GM21723 (cell line): ENCODE data around the gene GRID1.

Experiments used
- ATAC-seq: cut with Tn5 transposase; IDR thresholded peaks from one replicate; pipeline ENCODE4 v1.9.1; 2021; ENCODE audit warnings: mild to moderate bottlenecking, moderate library complexity; ENCODE audit not compliant: unreplicated experiment

GRID1 gene

GRCh38 chr10:86218160-86218559 lies 148.4 kb downstream of the GRID1 start:
- no peak for ATAC-seq

DNA sequence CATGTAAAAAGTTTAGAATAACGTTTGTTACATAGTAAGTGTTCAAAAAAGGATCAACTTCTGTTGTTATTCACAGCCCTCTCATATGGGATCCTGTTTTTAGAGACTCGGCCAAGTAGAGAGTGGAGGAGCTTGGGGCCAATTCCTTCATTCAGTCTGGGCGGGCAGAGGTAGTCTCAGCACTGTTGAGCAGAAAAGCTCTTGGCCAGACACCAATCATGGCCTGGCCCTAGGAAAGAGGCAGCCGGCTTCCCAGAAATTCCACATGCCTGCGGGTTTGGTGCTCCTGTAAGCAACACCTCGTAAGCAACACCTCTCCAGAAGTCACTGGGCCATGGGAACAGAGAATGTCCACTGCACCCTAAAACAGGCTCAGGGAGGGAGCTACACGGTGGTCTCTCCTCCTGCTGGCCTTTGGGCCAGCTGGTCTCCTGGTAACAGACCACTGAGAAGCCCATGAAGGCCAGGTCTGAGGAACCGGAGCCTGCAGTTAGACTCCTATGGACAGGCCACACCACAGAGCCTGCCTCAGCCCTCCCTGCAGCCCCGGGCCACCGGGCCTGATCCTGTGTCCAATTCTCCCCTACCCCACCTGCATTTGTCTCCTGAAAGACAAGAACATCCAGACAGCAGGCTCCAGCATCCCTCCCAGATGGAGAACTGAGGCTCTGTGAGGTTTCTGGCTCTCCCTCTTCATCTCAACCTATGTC lies 149.1 kb downstream of the GRID1 start:
- ATAC-seq = no peak

GRCh38 chr10:86216886-86217285 lies 149.7 kb downstream of the GRID1 start:
- ATAC-seq = no peak

- no peak for ATAC-seq
Measured at GRCh38 chr10:86215712-86216111, 150.9 kb downstream of the GRID1 start.

- no peak for ATAC-seq
Measured at GRCh38 chr10:86215046-86215445, 151.5 kb downstream of the GRID1 start.

DNA sequence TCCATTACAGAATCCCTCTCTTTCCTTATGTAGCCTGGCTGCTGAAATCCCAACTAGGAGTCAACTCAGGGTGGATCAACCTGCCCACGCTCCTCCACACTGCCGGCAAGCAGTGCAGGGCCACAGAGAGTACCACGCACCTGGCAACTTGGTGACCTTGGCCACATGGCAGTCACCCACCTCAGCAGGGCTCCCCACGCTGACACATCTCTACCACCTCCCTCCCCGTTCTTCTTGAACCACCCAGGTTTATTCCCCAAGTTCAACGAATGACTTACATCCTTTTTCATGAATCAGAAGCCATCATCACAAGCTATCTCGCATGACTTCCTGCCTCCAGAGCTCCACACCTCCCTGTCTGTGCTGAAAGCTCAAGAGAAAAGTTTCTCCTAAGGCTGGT lies 153.4 kb downstream of the GRID1 start:
- no peak for ATAC-seq

- no peak for ATAC-seq
Measured at GRCh38 chr10:86212391-86212700, 154.2 kb downstream of the GRID1 start.

DNA sequence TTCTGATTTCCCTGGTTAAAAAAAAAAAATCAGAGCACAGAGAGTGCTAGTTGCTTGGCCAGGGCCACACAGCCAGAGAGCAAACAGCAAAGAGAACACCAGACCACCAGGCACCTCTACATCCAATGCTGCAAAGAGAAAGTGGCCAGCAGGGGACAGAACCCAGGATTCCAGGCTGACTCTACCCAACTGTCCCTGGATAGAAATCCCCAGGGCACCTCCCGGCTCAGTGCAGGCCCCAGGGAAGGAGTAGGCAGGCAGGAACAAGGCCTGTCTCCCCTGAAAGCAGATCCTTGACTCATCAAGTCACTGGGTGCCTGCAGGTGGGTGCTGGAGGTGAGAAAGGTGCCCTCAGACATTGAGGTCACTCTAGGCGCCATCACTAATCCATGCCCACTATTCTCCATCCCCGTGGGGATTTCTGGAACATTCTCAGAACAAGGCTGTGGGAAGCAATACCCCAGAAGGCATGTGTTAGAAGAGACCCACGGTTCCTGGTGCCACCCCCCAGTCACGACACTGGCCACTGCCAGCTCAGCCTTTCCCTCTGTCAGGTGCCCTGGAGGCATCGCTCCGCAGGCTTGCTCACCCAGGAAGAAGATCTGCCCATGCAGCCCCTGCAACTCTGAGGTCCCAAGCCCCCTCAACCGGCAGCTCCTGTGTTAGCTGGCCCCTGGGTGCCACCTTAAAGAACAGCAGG lies 154.8 kb downstream of the GRID1 start:
- no peak for ATAC-seq

DNA sequence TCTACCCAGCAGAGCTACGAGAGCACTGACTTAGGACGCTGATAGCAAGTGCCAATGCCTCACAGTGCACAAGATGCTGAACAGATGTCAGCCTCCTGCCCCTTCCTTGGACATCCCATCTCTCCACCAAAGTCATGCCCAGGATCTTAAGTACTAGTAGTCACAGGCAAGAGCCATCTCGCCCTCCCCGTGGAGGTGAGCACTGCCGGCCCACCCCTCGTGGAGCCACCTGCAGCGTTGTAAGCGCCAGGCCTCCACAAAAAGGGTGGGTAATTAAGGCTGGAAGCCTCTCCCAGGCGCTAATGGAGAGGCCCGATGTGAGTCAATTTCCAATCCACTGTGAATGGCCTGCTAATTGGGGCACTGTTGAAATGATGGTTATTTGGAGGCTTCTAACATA lies 156.2 kb downstream of the GRID1 start:
- no peak for ATAC-seq

- ATAC-seq = no peak
Measured at GRCh38 chr10:86209726-86210125, 156.9 kb downstream of the GRID1 start.

DNA sequence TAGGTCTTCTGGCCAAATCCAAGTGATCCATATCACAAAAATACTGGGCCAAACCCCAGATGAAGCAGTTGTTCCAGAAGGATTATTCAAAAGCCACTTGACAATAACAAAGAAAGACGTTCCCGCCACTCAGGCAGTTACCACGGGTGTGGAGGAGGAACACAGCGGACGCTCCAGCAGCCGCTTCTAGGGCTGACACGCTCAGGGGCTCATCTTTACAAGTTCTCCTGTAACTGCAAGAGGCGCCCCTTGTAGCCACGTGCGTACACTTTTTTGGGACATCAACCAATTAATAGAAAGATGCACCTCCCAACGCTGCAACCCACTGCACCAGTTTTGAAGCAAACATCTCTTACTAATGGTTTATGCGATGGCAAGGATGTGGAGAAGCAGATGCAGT lies 159.4 kb downstream of the GRID1 start:
- ATAC-seq = no peak

DNA sequence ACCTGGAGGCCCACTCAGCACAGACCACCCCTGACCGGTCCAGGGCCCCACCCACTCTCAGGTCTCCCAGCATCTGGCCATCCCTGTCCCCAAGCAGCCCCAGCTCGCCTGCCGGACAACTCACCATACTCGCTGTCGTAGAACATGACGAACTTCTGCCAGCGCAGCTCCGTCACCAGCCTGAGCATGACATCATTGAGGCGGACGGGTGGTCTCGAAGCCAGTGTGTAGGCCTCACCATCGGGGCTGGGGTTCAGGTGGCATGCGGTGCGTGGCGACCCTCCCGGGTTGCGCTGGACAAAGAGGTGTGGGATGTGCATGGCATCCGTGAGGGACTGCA lies 160.4 kb downstream of the GRID1 start:
- ATAC-seq = no peak

- no peak for ATAC-seq
Measured at GRCh38 chr10:86205306-86206239, 161.0 kb downstream of the GRID1 start.

DNA sequence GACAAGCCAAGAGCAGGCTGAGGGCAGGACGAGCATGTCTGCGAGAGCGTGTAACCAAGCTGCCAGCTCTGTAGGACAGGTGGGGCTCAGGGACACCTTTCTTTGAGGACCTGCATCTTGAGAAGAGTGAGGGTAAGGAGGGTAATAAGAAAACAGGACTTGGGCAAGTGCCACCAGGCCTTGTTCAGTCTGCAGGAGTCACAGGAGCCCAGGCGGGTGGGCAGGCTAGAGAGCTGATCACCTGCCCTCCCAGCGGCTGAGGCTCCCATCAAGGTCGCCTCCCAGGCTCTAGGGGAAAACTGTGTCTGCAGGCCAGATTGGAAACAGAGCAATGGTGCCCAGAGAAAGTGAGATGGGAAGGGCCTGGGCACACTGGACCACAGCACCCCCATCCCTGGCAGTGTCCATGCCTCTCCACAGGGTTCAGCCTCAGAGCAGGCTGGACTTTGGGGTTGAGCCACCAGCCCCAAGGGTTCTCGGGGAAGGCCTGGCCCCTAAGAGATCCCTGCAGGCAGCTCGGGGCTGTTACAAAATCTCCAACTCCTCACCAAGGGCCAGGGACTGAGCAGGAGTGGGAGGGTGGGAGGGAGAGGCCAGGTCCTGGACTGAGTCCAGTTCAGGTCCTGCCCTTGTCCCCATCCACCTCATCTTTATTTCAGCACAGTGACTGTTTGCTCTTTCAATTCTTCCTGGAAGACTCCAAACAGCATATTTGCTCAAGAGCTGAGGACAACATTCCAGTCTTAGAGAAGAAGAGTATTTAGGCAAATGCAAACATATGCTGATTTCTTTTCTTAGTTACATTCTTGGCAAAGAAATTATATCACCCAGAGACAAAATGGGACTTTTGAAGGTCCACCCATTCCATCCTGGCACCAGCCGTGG lies 161.9 kb downstream of the GRID1 start:
- no peak for ATAC-seq

GRCh38 chr10:86203162-86203905 lies 163.3 kb downstream of the GRID1 start:
- no peak for ATAC-seq

DNA sequence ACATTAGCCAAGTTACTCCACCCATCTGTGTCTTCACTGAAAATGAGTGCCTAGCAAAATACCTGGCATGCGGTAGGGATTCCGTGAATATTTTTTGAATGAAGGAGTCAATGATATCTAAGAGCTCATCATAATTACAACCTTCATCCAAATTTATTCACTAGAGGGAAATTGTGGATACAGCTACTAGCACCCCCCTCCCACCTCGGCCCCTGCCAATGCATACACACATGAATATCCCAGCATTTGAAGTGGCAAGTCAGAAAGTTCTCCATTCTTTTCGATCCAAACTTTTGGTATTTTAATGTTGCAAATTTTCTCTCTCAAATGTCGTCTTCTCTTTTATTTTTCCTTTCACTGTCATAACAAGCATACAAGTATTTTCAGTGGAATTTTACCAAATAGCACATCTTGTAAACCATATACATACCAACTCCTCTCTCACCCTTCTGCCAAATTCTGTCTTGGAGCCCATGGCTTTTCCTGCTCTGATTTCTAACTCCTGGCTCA lies 164.3 kb downstream of the GRID1 start:
- no peak for ATAC-seq

DNA sequence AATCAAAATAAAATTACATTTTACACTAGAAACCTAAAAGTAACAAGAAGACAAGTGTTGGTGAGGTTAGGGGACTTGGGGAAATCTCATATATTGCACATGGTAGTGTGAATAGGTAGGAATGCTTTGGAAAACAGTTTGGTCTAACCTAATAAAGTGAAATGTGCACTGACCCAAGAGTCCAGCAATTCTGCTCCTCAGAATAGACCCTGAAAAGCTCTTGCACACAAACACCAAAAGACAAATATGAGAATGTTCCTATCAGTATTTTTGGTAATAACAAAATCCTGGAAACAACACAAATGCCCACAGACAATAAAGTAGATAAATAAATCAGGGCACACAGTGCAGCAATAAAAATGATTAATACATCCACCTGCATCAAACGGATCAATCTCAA lies 165.7 kb downstream of the GRID1 start:
- ATAC-seq = no peak

GRCh38 chr10:86200269-86200668 lies 166.3 kb downstream of the GRID1 start:
- ATAC-seq = no peak

DNA sequence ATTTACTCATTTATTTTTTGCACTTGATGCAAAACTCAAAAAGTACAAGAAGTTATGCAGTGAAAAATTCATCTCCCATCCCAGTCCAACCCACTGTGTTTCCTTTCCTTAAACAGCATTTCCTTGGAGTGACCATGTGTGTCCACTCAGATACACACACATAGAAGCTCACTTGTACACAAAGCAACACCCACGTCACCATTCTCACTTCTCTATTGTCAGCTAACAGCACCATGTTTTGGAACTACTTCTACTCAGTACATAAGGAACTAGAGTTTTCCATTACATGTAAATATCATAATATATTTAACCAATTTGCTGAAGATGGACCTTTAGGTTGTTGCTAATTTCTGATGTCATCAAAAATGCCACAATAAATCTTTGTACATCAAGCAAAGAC lies 167.6 kb downstream of the GRID1 start:
- ATAC-seq = no peak

DNA sequence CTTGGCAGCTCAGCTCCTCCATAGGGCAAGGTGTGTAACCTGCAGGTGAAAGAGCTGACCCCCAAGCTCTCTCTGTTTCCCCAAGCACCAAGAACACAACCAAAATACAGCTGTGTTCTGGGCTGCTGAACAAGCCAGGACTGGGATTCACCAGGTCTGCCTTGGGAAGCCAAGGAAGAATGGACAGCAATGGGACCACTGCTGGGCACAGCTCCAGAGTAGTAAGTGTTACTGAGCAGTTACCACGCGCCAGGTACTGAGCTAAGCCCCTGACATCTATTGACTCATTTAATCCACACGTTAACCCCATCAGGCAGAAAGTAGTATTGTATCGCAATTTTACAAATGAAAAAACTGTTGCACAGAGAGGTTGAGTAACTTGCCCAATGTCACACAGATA lies 168.3 kb downstream of the GRID1 start:
- no peak for ATAC-seq
